GM12873 (cell line): Measurements from ENCODE around the gene ZFHX2.
A peak's percentile ranks its signal among the peaks of the same experiment; 100 is the strongest.

Source experiments
- CTCF ChIP-seq: IDR thresholded peaks from 2 replicates; pipeline ENCODE4 v1.5.1; 2012; ENCODE audit warnings: low read depth, mild to moderate bottlenecking, moderate library complexity, low read length, control low read depth; ENCODE audit not compliant: insufficient read depth; ENCODE audit errors: missing control alignments

Gene ZFHX2

GRCh38 chr14:23577004-23577681, 25.6 kb upstream of the ZFHX2 start:
- TF ChIP-seq CTCF: no peak

- no peak for TF ChIP-seq CTCF
Measured at GRCh38 chr14:23573384-23574015, 21.9 kb upstream of the ZFHX2 start.

- no peak for TF ChIP-seq CTCF
Measured at GRCh38 chr14:23572836-23573235, 21.3 kb upstream of the ZFHX2 start.

GRCh38 chr14:23572524-23572828, 20.9 kb upstream of the ZFHX2 start:
- no peak for TF ChIP-seq CTCF

- no peak for TF ChIP-seq CTCF
Measured at GRCh38 chr14:23571701-23572523, 20.3 kb upstream of the ZFHX2 start.

- no peak for TF ChIP-seq CTCF
Measured at GRCh38 chr14:23570806-23571483, 19.4 kb upstream of the ZFHX2 start.

- peak; percentile 24 for TF ChIP-seq CTCF
Measured at GRCh38 chr14:23569443-23570151, 18.0 kb upstream of the ZFHX2 start.
